AG10803 (cell line): ENCODE data around the gene TMEM132A.

Experiments used
- DNase-seq: peaks from one replicate; pipeline ENCODE4 v3.0.0; 2010; ENCODE audit warnings: low read depth
- H3K4me3 ChIP-seq: 2 replicates; pipeline ENCODE4 v1.5.1; 2011; ENCODE audit warnings: mild to moderate bottlenecking, low read length, control low read depth
- CTCF ChIP-seq: conservative IDR thresholded peaks from 2 replicates; pipeline ENCODE4 v1.5.1; 2011; ENCODE audit warnings: mild to moderate bottlenecking, low read length, control low read depth, inconsistent platforms

TMEM132A gene

GRCh38 chr11:60918251-60918938 lies 5.9 kb upstream of the TMEM132A start:
- no peak for DNase-seq
- no peak overlapping the region for H3K4me3 ChIP-seq
- no peak for TF ChIP-seq CTCF

GRCh38 chr11:60918939-60919265 lies 5.4 kb upstream of the TMEM132A start:
- no peak overlapping the region for H3K4me3 ChIP-seq
- DNase-seq, result no peak
- no peak for TF ChIP-seq CTCF

- no peak for TF ChIP-seq CTCF
- DNase-seq, result no peak
- H3K4me3 ChIP-seq, result no peak overlapping the region
These were observed 4.9 kb upstream of the TMEM132A start for GRCh38 chr11:60919320-60919719.

- no peak for TF ChIP-seq CTCF
- no peak overlapping the region for H3K4me3 ChIP-seq
- DNase-seq, result no peak
These were observed 4.3 kb upstream of the TMEM132A start for GRCh38 chr11:60919956-60920355.

GRCh38 chr11:60921259-60921658 lies 3.0 kb upstream of the TMEM132A start:
- TF ChIP-seq CTCF, result no peak
- no peak overlapping the region for H3K4me3 ChIP-seq
- no peak for DNase-seq

GRCh38 chr11:60921777-60922335 lies 2.4 kb upstream of the TMEM132A start:
- no peak for TF ChIP-seq CTCF
- DNase-seq, result no peak
- no peak overlapping the region for H3K4me3 ChIP-seq

GRCh38 chr11:60922906-60923305 lies 1.4 kb upstream of the TMEM132A start:
- DNase-seq, result no peak
- no peak overlapping the region for H3K4me3 ChIP-seq
- TF ChIP-seq CTCF, result no peak
